PFSK-1 (cell line): ENCODE data around the gene CTIF.

ENCODE experiments used
- FOXP2 ChIP-seq: optimal IDR thresholded peaks from 2 replicates; pipeline ENCODE3; 2011; ENCODE audit warnings: borderline replicate concordance, control low read depth, inconsistent platforms; ENCODE audit not compliant: insufficient read depth; ENCODE audit errors: extremely low read length, extremely low read depth
- POLR2AphosphoS5 ChIP-seq: IDR thresholded peaks from 2 replicates; pipeline ENCODE4 v1.6.1; 2012; ENCODE audit warnings: low read depth, mild to moderate bottlenecking, control low read depth, low read length, moderate library complexity
- REST ChIP-seq, 2 experiments: IDR thresholded peaks; 2 replicates each; pipeline versions ENCODE4 v1.6.1 to v1.8.0; 2011 to 2012; ENCODE audit warnings: low read depth in 2 of 2, low read length in 2 of 2, control low read depth in 1 of 2, inconsistent platforms in 1 of 2, mild to moderate bottlenecking in 1 of 2, moderate library complexity in 1 of 2; ENCODE audit not compliant: insufficient read depth in 1 of 2
- SIN3A ChIP-seq: IDR thresholded peaks from 2 replicates; pipeline ENCODE4 v1.6.1; 2012; ENCODE audit warnings: mild to moderate bottlenecking, low read length, moderate library complexity, borderline replicate concordance; ENCODE audit not compliant: insufficient read depth
- TAF1 ChIP-seq: IDR thresholded peaks from 2 replicates; pipeline ENCODE4 v1.6.1; 2012; ENCODE audit warnings: low read length, control low read depth, borderline replicate concordance; ENCODE audit not compliant: insufficient read depth

Gene CTIF

GRCh38 chr18:48721312-48721711, 182.5 kb downstream of the CTIF start:
- TF ChIP-seq REST (IDR thresholded peaks at IDR 0.05; ENCODE audit: insufficient read depth in 1 of 2, low read depth in 2 of 2, low read length in 2 of 2) (no peak), FOXP2 (no peak), POLR2AphosphoS5 (no peak), TAF1 (no peak), SIN3A (no peak)

GRCh38 chr18:48723016-48723415, 184.2 kb downstream of the CTIF start:
- TF ChIP-seq POLR2AphosphoS5, result no peak
- no peak for TF ChIP-seq TAF1
- TF ChIP-seq REST (IDR thresholded peaks at IDR 0.05; ENCODE audit: insufficient read depth in 1 of 2, low read depth in 2 of 2, low read length in 2 of 2), result no peak
- TF ChIP-seq FOXP2, result no peak
- TF ChIP-seq SIN3A, result no peak

DNA sequence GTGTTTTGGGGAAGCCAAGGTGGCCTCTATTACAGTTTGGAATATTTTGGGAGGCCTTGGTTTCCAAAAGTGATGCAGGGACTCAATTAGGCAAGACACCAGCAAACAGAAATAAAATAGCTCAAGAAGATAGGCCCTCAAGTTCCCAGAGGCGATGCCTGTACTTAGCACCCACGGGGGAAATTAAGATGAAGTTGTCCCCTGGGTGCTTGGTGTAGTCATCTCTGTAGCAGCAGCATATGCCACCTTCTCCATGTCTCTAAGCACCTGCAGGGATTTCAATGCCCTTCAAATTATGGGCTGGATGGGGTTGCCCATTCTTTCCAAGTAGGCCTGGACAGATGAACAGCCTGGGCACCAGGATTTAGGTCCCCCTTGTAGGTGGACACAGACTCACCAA, 185.0 kb downstream of the CTIF start:
- TF ChIP-seq POLR2AphosphoS5 (no peak), FOXP2 (no peak), TAF1 (no peak), REST (IDR thresholded peaks at IDR 0.05; ENCODE audit: insufficient read depth in 1 of 2, low read depth in 2 of 2, low read length in 2 of 2) (no peak), SIN3A (no peak)

- TF ChIP-seq TAF1 (no peak), SIN3A (no peak), POLR2AphosphoS5 (no peak), FOXP2 (no peak), REST (IDR thresholded peaks at IDR 0.05; ENCODE audit: insufficient read depth in 1 of 2, low read depth in 2 of 2, low read length in 2 of 2) (no peak)
These were observed 185.6 kb downstream of the CTIF start for GRCh38 chr18:48724442-48724841.

DNA sequence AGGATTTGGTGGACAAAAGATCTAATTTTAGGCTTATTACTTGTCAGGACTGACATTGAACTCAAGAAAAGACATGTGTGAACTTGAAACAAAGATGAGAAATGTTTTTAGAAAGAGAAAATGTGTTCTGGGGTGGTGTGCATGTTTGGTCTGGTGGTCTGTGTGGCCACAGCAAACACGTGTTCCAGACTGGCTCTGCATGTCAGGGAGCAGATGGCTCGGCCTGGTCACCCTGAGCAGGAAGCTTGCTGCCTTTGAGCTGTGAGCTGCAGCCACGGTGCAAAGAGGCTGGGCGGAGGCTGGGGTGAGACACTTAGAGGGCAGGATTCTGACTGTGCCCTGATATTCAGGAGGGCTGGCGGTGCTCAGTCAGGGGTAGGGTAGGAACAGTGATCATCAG, 186.1 kb downstream of the CTIF start:
- no peak for TF ChIP-seq FOXP2
- no peak for TF ChIP-seq TAF1
- no peak for TF ChIP-seq SIN3A
- TF ChIP-seq REST (IDR thresholded peaks at IDR 0.05; ENCODE audit: insufficient read depth in 1 of 2, low read depth in 2 of 2, low read length in 2 of 2), result no peak
- TF ChIP-seq POLR2AphosphoS5, result no peak
